Stimulated activated CD8-positive, alpha-beta memory T cell treated with anti-CD3 and anti-CD28 coated beads, Interleukin-15, amount 100 ng/mL, for 4 hours (primary cell): ENCODE results near the gene ANXA4.
"Not testable (repeated sequence)": the region's sequence is repeated elsewhere in the genome, so short reads cannot be mapped to it uniquely, and the experiment has no call there.

Source experiments
- DNase-seq, 2 donors: peaks; one replicate each; pipeline ENCODE4 v3.0.0-alpha.2; 2020; ENCODE audit warnings: low read depth in 2 of 2

The ANXA4 gene

DNA sequence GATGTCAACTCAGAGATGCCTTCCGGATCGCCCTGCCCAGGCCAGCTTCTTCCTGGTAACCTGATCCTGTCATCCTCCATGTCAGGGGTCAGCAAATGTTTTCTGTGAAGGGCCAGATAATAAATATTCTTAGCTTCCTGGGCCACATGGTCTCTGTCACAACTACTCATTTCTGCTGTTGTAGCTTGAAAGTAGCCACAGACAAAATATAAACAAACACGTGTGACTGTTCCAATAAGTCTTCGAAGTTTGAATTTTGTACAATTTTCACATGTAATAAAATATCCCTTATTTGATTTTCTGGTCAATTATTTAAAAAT is 35.8 kb downstream of the ANXA4 start:
- DNase-seq, result no peak

GRCh38 chr2:69779258-69780001 is 37.5 kb downstream of the ANXA4 start:
- no peak for DNase-seq

GRCh38 chr2:69780921-69781320 is 39.0 kb downstream of the ANXA4 start:
- DNase-seq, result no peak

GRCh38 chr2:69781321-69782248 is 39.7 kb downstream of the ANXA4 start:
- no peak for DNase-seq

DNA sequence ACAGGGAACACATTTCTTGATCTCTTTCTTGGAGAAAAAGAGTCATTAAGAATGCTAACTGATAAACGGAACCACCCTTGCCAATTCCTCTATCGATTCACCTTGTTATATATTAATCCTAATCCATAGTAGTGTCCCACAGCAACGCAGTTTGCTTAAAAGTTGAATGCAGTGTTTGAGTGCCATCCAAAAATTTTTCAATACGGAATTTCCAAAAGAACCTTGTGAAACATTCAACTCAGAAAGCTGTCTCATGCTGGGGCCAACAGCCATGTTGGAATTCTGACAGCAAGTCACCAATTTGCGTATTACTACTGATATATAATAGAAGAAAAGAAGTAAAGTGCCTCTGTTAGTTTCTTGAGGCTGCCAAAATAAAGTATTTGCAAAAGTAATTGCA is 42.3 kb downstream of the ANXA4 start:
- DNase-seq, result no peak

DNA sequence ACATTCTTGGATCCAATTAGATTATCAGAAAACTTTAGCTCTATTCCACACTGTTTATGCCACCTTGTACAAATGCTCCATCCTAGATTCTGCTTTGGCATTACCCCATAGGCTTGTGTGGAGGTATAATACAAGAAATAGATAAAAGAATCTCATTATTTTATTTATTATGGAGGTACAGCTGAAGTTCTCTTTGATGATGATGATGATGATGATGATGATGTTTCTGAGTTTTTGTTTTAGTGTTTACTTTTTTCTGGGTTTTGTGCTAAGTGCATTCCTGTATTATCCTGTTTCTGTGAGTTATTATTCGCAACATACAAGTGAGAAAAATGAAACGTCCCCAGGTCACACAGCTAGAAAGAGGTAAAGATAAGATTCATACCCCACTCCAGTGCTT is 43.4 kb downstream of the ANXA4 start:
- no peak for DNase-seq

- no peak for DNase-seq
These were observed 44.2 kb downstream of the ANXA4 start for GRCh38 chr2:69786052-69786560.

GRCh38 chr2:69789175-69789721 is 47.3 kb downstream of the ANXA4 start:
- DNase-seq, result no peak

- no peak for DNase-seq
These were observed 48.1 kb downstream of the ANXA4 start for GRCh38 chr2:69789772-69790600.

GRCh38 chr2:69790601-69790959 is 48.6 kb downstream of the ANXA4 start:
- DNase-seq, result no peak

GRCh38 chr2:69791045-69791444 is 49.1 kb downstream of the ANXA4 start:
- DNase-seq, result no peak

GRCh38 chr2:69796174-69796573 is 54.2 kb downstream of the ANXA4 start:
- DNase-seq, result no peak

DNA sequence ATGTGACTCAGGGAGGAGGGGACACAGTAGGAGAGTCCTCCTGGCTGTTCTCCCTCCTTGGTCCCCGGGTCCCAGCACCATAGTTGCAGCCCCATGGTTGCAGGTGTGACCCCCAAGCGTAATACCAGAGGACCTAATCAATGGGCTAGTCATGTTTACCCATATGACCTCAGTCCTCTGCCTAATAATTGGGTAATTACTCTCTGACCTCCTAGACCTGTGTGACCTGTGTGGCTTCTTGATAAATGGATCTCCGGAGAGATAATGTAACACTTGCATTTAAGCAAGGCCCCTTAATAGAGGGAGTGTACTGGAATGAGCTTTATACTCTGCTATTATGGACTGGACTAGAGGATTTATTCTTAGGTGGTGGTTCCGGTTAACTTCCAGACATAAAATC is 55.3 kb downstream of the ANXA4 start:
- no peak for DNase-seq

GRCh38 chr2:69797836-69798289 is 55.9 kb downstream of the ANXA4 start:
- DNase-seq, result no peak

DNA sequence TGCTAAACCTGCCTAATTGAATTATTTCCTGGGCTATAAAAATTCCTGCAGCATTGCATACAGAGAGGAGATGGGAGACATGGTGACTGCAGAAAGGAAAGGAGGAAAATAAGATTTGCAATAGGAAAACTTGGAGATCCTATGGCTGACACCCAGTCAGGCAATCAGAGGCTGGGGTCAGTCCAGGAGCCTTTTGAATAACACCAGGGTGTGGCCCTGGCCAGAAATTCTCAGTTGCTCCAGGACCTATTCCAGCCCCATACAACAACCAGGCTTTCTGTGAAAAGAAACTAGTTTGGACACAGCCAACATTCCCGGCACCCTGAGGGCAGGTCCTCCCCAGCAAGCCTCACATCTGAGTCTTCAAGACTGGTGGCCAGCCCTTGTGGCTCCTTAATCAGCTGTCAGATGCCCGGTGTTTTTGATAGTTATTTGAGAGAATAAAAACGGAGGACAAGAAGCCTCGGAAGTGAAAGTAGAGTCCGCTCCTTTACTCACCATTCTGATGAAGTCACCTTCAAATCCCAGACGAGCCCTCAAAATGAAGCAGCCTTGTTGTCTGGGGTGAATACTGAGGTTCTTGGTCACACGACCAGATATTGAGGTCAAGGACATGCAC is 56.5 kb downstream of the ANXA4 start:
- no peak for DNase-seq

DNA sequence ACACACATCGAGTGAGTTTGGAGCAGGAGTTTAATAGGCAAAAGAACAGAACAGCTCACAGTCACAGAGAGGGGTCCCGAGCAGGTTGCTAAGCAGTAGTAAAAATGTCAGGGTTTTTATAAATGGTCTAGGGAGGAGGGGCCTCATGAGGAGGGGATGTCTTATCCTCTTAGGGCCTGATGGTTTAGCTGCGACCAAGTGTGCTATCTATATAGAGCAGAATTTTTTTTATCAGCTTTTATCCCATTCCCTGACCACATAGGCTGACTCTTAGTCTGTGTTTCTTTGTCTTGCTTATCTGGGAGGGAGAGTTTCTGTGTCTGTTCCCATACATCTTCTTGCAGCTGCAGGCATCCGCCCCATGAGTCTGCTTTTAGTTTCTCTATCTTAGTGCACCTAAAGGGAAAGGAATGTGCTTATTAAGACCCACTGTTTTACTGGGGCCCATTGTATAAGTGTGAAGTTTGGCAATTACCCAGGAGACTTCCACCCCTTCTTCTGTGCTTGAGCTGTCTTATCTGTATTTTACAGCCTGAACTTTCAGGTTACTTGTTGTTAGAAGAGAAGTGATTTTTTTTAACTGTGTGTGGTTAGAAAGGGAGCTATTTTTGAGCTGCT is 57.1 kb downstream of the ANXA4 start:
- DNase-seq, result no peak

- DNase-seq, result no peak
These were observed 59.9 kb downstream of the ANXA4 start for GRCh38 chr2:69801745-69802290.

- DNase-seq, result not testable (repeated sequence)
These were observed 60.9 kb downstream of the ANXA4 start for GRCh38 chr2:69802781-69803367.

DNA sequence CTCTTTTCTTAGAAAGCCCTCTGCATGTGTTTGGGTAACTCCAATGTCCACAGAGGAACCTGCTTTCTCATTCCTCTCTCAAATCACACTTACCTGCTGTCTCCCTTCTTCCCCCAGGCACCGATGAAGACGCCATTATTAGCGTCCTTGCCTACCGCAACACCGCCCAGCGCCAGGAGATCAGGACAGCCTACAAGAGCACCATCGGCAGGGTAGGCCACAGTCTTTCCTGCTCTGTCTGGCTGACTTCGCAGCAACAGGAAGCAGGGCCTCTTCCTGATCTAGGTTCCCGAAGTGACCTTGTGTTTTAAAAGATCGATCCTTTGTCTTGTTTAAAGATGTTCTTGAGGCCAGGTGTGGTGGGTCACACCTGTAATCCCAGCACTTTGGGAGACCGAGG is 62.5 kb downstream of the ANXA4 start:
- DNase-seq, result no peak

GRCh38 chr2:69805887-69806286 is 64.0 kb downstream of the ANXA4 start:
- DNase-seq, result no peak
